ENCODE results near the gene MRPL36.

- no peak for TF ChIP-seq CTCF (optimal IDR thresholded peaks at IDR 0.05 in 1 of 3, IDR thresholded peaks at IDR 0.05 in 1 of 3, conservative IDR thresholded peaks at IDR 0.05 in 1 of 3; ENCODE audit: extremely low read depth in 1 of 3, insufficient read depth in 2 of 3, low read length in 3 of 3)
- no peak for TF ChIP-seq EZH2 (IDR thresholded peaks at IDR 0.05; ENCODE audit: low read length)
These were observed 2.4 kb downstream of the MRPL36 start for GRCh38 chr5:1797103-1797800.

Data from keratinocyte (primary cell).